Mesendoderm (in vitro differentiated cells): Measurements from ENCODE around the gene KANSL1.

Experiments
- DNase-seq: peaks from one replicate; pipeline ENCODE4 v3.0.0; 2013
- H2AK5ac ChIP-seq: 2 replicates; pipeline ENCODE4 v1.6.1; 2013; ENCODE audit warnings: low read length, inconsistent platforms
- H2BK120ac ChIP-seq: 2 replicates; pipeline ENCODE4 v1.6.1; 2013; ENCODE audit warnings: low read depth, mild to moderate bottlenecking, low read length, moderate library complexity, mixed read lengths
- H2BK15ac ChIP-seq: replicated peaks from 2 replicates; pipeline ENCODE4 v1.6.1; 2013; ENCODE audit warnings: low read depth, mild to moderate bottlenecking, moderate library complexity
- H2BK5ac ChIP-seq: 2 replicates; pipeline ENCODE4 v1.6.1; 2013; ENCODE audit warnings: low read length, inconsistent platforms
- H3K18ac ChIP-seq: 2 replicates; pipeline ENCODE4 v1.6.1; 2013; ENCODE audit warnings: mild to moderate bottlenecking, low read length, mixed read lengths
- H3K23ac ChIP-seq: one replicate; pipeline ENCODE4 v1.6.1; 2013; ENCODE audit warnings: low read length
- H3K27ac ChIP-seq: 2 replicates; pipeline ENCODE4 v1.5.1; 2013; ENCODE audit warnings: low read depth, mild to moderate bottlenecking, inconsistent platforms, low read length, moderate library complexity
- H3K27me3 ChIP-seq: 2 replicates; pipeline ENCODE4 v1.6.1; 2013; ENCODE audit warnings: low read length, control low read depth, mild to moderate bottlenecking, inconsistent platforms; ENCODE audit not compliant: insufficient read depth, poor library complexity
- H3K36me3 ChIP-seq: 2 replicates; pipeline ENCODE4 v1.6.1; 2013; ENCODE audit warnings: low read length, inconsistent platforms; ENCODE audit not compliant: control insufficient read depth, insufficient read depth
- H3K4ac ChIP-seq: one replicate; pipeline ENCODE4 v1.6.1; 2013; ENCODE audit warnings: low read depth, mild to moderate bottlenecking, low read length, moderate library complexity
- H3K4me1 ChIP-seq: 2 replicates; pipeline ENCODE4 v1.6.1; 2013; ENCODE audit warnings: low read depth, low read length, inconsistent platforms; ENCODE audit not compliant: control insufficient read depth
- H3K4me2 ChIP-seq: 2 replicates; pipeline ENCODE4 v1.6.1; 2013; ENCODE audit warnings: low read length
- H3K4me3 ChIP-seq: 2 replicates; pipeline ENCODE4 v1.5.1; 2013; ENCODE audit warnings: mild to moderate bottlenecking, low read length
- H3K56ac ChIP-seq: one replicate; pipeline ENCODE4 v1.6.1; 2013; ENCODE audit warnings: low read length
- H3K79me1 ChIP-seq: 2 replicates; pipeline ENCODE4 v1.6.1; 2013; ENCODE audit warnings: low read length, inconsistent platforms
- H3K79me2 ChIP-seq: 2 replicates; pipeline ENCODE4 v1.6.1; 2013; ENCODE audit warnings: mild to moderate bottlenecking, low read length; ENCODE audit not compliant: control insufficient read depth, insufficient read depth
- H3K9ac ChIP-seq: 2 replicates; pipeline ENCODE4 v1.6.1; 2013; ENCODE audit warnings: low read length, inconsistent platforms
- H4K5ac ChIP-seq: one replicate; pipeline ENCODE4 v1.6.1; 2013; ENCODE audit warnings: low read length
- H4K8ac ChIP-seq: one replicate; pipeline ENCODE4 v1.6.1; 2013; ENCODE audit warnings: low read depth, mild to moderate bottlenecking, control low read depth, low read length, moderate library complexity
- WGBS: extraction: QIAGEN DNeasy Blood & Tissue Kit; methylation state at CpG from one replicate; pipeline ENCODE4 v1.1.7; 2013; ENCODE audit warnings: low lambda C conversion rate, missing lambda C conversion rate; ENCODE audit not compliant: insufficient coverage; ENCODE audit errors: extremely low coverage; 5-methylcytosine and 5-hydroxymethylcytosine counted together

Gene KANSL1

GRCh38 chr17:46027048-46027975 lies 165.9 kb downstream of the KANSL1 start:
- no peak for DNase-seq
- H3K79me1 ChIP-seq, result peaks cover 2% of the 10 kb centered on the region
- no peaks in the 10 kb centered on the region for H3K79me2 ChIP-seq
- no peak overlapping the region for H3K9ac ChIP-seq
- H4K8ac ChIP-seq, result no peak overlapping the region
- no peak overlapping the region for H2BK120ac ChIP-seq
- H3K4me2 ChIP-seq, result no peak overlapping the region
- WGBS, result no CpG with 5 or more reads among the region's 12 CpGs
- H2BK15ac ChIP-seq, result no peak overlapping the region
- H3K18ac ChIP-seq, result no peak overlapping the region
- no peak overlapping the region for H3K23ac ChIP-seq
- no peak overlapping the region for H3K56ac ChIP-seq
- H3K4me3 ChIP-seq, result no peak overlapping the region
- H3K4ac ChIP-seq, result no peak overlapping the region
- H4K5ac ChIP-seq, result no peak overlapping the region
- no peak overlapping the region for H2BK5ac ChIP-seq
- H3K4me1 ChIP-seq, result no peaks in the 10 kb centered on the region
- no peak overlapping the region for H2AK5ac ChIP-seq
- H3K27ac ChIP-seq, result no peak overlapping the region
- H3K36me3 ChIP-seq, result peaks cover 13% of the 10 kb centered on the region
- no peaks in the 10 kb centered on the region for H3K27me3 ChIP-seq

DNA sequence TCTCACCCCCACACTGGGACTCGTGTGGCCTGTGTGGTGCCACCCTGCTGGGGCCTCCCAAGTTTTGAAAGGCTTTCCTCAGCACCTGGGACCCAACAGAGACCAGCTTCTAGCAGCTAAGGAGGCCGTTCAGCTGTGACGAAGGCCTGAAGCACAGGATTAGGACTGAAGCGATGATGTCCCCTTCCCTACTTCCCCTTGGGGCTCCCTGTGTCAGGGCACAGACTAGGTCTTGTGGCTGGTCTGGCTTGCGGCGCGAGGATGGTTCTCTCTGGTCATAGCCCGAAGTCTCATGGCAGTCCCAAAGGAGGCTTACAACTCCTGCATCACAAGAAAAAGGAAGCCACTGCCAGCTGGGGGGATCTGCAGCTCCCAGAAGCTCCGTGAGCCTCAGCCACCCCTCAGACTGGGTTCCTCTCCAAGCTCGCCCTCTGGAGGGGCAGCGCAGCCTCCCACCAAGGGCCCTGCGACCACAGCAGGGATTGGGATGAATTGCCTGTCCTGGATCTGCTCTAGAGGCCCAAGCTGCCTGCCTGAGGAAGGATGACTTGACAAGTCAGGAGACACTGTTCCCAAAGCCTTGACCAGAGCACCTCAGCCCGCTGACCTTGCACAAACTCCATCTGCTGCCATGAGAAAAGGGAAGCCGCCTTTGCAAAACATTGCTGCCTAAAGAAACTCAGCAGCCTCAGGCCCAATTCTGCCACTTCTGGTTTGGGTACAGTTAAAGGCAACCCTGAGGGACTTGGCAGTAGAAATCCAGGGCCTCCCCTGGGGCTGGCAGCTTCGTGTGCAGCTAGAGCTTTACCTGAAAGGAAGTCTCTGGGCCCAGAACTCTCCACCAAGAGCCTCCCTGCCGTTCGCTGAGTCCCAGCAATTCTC lies 166.8 kb downstream of the KANSL1 start:
- no peak for DNase-seq
- Histone ChIP-seq H3K4me1 (no peaks in the 10 kb centered on the region), H4K5ac (no peak overlapping the region), H3K4ac (no peak overlapping the region), H3K4me3 (no peak overlapping the region), H2BK5ac (no peak overlapping the region), H3K56ac (peak overlapping the region; percentile 15), H3K79me2 (no peaks in the 10 kb centered on the region), H3K36me3 (peaks cover 10% of the 10 kb centered on the region), H3K27me3 (no peaks in the 10 kb centered on the region), H2BK120ac (no peak overlapping the region), H3K23ac (no peak overlapping the region), H2BK15ac (no peak overlapping the region), H2AK5ac (no peak overlapping the region), H3K18ac (no peak overlapping the region), H3K79me1 (peaks cover 2% of the 10 kb centered on the region), H3K4me2 (no peak overlapping the region), H3K27ac (no peak overlapping the region), H3K9ac (no peak overlapping the region), H4K8ac (no peak overlapping the region)
- WGBS, result no CpG with 5 or more reads among the region's 17 CpGs

DNA sequence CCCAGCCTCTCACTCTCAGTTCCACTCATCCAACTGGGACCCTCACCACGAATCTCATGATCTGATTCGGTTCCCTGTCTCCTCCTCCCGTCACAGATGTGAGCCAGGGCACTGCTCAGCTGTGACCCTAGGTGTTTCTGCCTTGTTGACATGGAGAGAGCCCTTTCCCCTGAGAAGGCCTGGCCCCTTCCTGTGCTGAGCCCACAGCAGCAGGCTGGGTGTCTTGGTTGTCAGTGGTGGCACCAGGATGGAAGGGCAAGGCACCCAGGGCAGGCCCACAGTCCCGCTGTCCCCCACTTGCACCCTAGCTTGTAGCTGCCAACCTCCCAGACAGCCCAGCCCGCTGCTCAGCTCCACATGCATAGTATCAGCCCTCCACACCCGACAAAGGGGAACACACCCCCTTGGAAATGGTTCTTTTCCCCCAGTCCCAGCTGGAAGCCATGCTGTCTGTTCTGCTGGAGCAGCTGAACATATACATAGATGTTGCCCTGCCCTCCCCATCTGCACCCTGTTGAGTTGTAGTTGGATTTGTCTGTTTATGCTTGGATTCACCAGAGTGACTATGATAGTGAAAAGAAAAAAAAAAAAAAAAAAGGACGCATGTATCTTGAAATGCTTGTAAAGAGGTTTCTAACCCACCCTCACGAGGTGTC lies 167.6 kb downstream of the KANSL1 start:
- no peak overlapping the region for H3K9ac ChIP-seq
- H3K4me3 ChIP-seq, result no peak overlapping the region
- no peak overlapping the region for H2BK120ac ChIP-seq
- no peaks in the 10 kb centered on the region for H3K79me2 ChIP-seq
- H4K8ac ChIP-seq, result no peak overlapping the region
- no peak for DNase-seq
- no CpG with 5 or more reads among the region's 8 CpGs for WGBS
- H4K5ac ChIP-seq, result no peak overlapping the region
- H2BK5ac ChIP-seq, result no peak overlapping the region
- peaks cover 8% of the 10 kb centered on the region for H3K36me3 ChIP-seq
- no peak overlapping the region for H3K23ac ChIP-seq
- H3K18ac ChIP-seq, result no peak overlapping the region
- peaks cover 2% of the 10 kb centered on the region for H3K79me1 ChIP-seq
- H2AK5ac ChIP-seq, result no peak overlapping the region
- no peaks in the 10 kb centered on the region for H3K27me3 ChIP-seq
- no peak overlapping the region for H2BK15ac ChIP-seq
- H3K56ac ChIP-seq, result no peak overlapping the region
- H3K27ac ChIP-seq, result no peak overlapping the region
- no peak overlapping the region for H3K4ac ChIP-seq
- H3K4me1 ChIP-seq, result no peaks in the 10 kb centered on the region
- H3K4me2 ChIP-seq, result no peak overlapping the region

DNA sequence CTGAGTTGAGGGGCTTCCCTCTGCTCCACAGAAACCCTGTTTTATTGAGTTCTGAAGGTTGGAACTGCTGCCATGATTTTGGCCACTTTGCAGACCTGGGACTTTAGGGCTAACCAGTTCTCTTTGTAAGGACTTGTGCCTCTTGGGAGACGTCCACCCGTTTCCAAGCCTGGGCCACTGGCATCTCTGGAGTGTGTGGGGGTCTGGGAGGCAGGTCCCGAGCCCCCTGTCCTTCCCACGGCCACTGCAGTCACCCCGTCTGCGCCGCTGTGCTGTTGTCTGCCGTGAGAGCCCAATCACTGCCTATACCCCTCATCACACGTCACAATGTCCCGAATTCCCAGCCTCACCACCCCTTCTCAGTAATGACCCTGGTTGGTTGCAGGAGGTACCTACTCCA lies 168.2 kb downstream of the KANSL1 start:
- H2BK15ac ChIP-seq, result no peak overlapping the region
- no peak overlapping the region for H4K5ac ChIP-seq
- no peak overlapping the region for H2AK5ac ChIP-seq
- no peak overlapping the region for H4K8ac ChIP-seq
- no peak overlapping the region for H2BK120ac ChIP-seq
- H3K4me3 ChIP-seq, result no peak overlapping the region
- H3K4me1 ChIP-seq, result no peaks in the 10 kb centered on the region
- H3K9ac ChIP-seq, result no peak overlapping the region
- no peaks in the 10 kb centered on the region for H3K79me1 ChIP-seq
- no peak overlapping the region for H3K4ac ChIP-seq
- no peaks in the 10 kb centered on the region for H3K79me2 ChIP-seq
- WGBS, result no CpG with 5 or more reads among the region's 10 CpGs
- H3K56ac ChIP-seq, result no peak overlapping the region
- no peak overlapping the region for H3K27ac ChIP-seq
- no peaks in the 10 kb centered on the region for H3K27me3 ChIP-seq
- no peak overlapping the region for H3K23ac ChIP-seq
- DNase-seq, result no peak
- H3K36me3 ChIP-seq, result peaks cover 4% of the 10 kb centered on the region
- no peak overlapping the region for H2BK5ac ChIP-seq
- H3K4me2 ChIP-seq, result no peak overlapping the region
- no peak overlapping the region for H3K18ac ChIP-seq

DNA sequence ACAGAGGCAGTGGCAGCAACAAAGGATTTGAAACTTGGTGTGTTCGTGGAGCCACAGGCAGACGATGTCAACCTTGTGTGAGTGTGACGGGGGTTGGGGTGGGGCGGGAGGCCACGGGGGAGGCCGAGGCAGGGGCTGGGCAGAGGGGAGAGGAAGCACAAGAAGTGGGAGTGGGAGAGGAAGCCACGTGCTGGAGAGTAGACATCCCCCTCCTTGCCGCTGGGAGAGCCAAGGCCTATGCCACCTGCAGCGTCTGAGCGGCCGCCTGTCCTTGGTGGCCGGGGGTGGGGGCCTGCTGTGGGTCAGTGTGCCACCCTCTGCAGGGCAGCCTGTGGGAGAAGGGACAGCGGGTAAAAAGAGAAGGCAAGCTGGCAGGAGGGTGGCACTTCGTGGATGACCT lies 168.6 kb downstream of the KANSL1 start:
- DNase-seq, result no peak
- Histone ChIP-seq H2BK5ac (no peak overlapping the region), H3K9ac (no peak overlapping the region), H4K8ac (no peak overlapping the region), H2AK5ac (no peak overlapping the region), H3K4ac (no peak overlapping the region), H2BK120ac (no peak overlapping the region), H3K4me3 (no peak overlapping the region), H3K18ac (no peak overlapping the region), H3K4me2 (no peak overlapping the region), H4K5ac (no peak overlapping the region), H3K27me3 (no peaks in the 10 kb centered on the region), H3K79me1 (no peaks in the 10 kb centered on the region), H3K4me1 (no peaks in the 10 kb centered on the region), H2BK15ac (no peak overlapping the region), H3K27ac (no peak overlapping the region), H3K79me2 (no peaks in the 10 kb centered on the region), H3K56ac (no peak overlapping the region), H3K36me3 (peaks cover 4% of the 10 kb centered on the region), H3K23ac (no peak overlapping the region)
- no CpG with 5 or more reads among the region's 14 CpGs for WGBS
